ENCODE results near the gene CTIF. TPM values are rescaled to one million over a fixed set of nuclear protein-coding genes. Genes with fewer than 3 reads are reported as not detected.

The CTIF gene
- total and polyA plus RNA-seq, 2 experiments from 2014 or later: 22.1 to 27.9 TPM

- H3K4me2 ChIP-seq: no peak overlapping the region
- H3K4me3 ChIP-seq: no peak overlapping the region
- H3K4me1 ChIP-seq (ENCODE audit: insufficient read depth): no peaks in the 10 kb centered on the region
- TF ChIP-seq CTCF (IDR thresholded peaks at IDR 0.05; ENCODE audit: poor library complexity): no peak
- no peak for TF ChIP-seq EZH2 (IDR thresholded peaks at IDR 0.05; ENCODE audit: borderline replicate concordance)
- TF ChIP-seq EZH2phosphoT487 (IDR thresholded peaks at IDR 0.05; ENCODE audit: low read depth, severe bottlenecking, unreplicated experiment): no peak
- no peaks in the 10 kb centered on the region for H3K36me3 ChIP-seq (replicated peaks; ENCODE audit: insufficient read depth, low read depth)
- H2AFZ ChIP-seq: no peak overlapping the region
- no peaks in the 10 kb centered on the region for H3K9me3 ChIP-seq (ENCODE audit: low read depth)
- no peaks in the 10 kb centered on the region for H3K27me3 ChIP-seq
- peaks cover 12% of the 10 kb centered on the region for H4K20me1 ChIP-seq (ENCODE audit: insufficient read depth, poor library complexity, severe bottlenecking)
- H3K79me2 ChIP-seq: peaks cover 16% of the 10 kb centered on the region
- no peak overlapping the region for H3K27ac ChIP-seq
- 80% methylated on average over 3 of the region's 3 CpGs for WGBS (ENCODE audit: low lambda C conversion rate, missing lambda C conversion rate)
- no peak for DNase-seq (ENCODE audit: low spot score)
- H3K9me2 ChIP-seq (replicated peaks; ENCODE audit: insufficient read depth): no peaks in the 10 kb centered on the region
Measured at GRCh38 chr18:48619016-48619415, 80.2 kb downstream of the CTIF start.

- Histone ChIP-seq H3K4me3 (no peak overlapping the region), H3K27ac (no peak overlapping the region), H3K36me3 (replicated peaks; ENCODE audit: insufficient read depth, low read depth) (no peaks in the 10 kb centered on the region), H3K27me3 (no peaks in the 10 kb centered on the region), H3K4me1 (ENCODE audit: insufficient read depth) (no peaks in the 10 kb centered on the region), H3K79me2 (peaks cover 11% of the 10 kb centered on the region), H3K9me2 (replicated peaks; ENCODE audit: insufficient read depth) (no peaks in the 10 kb centered on the region), H2AFZ (no peak overlapping the region), H3K9me3 (ENCODE audit: low read depth) (no peaks in the 10 kb centered on the region), H4K20me1 (ENCODE audit: insufficient read depth, poor library complexity, severe bottlenecking) (peaks cover 9% of the 10 kb centered on the region), H3K4me2 (no peak overlapping the region)
- TF ChIP-seq EZH2 (IDR thresholded peaks at IDR 0.05; ENCODE audit: borderline replicate concordance) (no peak), CTCF (IDR thresholded peaks at IDR 0.05; ENCODE audit: poor library complexity) (no peak), EZH2phosphoT487 (IDR thresholded peaks at IDR 0.05; ENCODE audit: low read depth, severe bottlenecking, unreplicated experiment) (no peak)
- DNase-seq (ENCODE audit: low spot score): no peak
- WGBS (ENCODE audit: low lambda C conversion rate, missing lambda C conversion rate): 98% methylated on average over 16 of the region's 16 CpGs
Measured at GRCh38 chr18:48619501-48619900, 80.7 kb downstream of the CTIF start.

GRCh38 chr18:48620071-48620470 lies 81.2 kb downstream of the CTIF start:
- H4K20me1 ChIP-seq (ENCODE audit: insufficient read depth, poor library complexity, severe bottlenecking): peaks cover 9% of the 10 kb centered on the region
- H3K9me3 ChIP-seq (ENCODE audit: low read depth): no peaks in the 10 kb centered on the region
- no peak overlapping the region for H3K4me2 ChIP-seq
- H3K4me1 ChIP-seq (ENCODE audit: insufficient read depth): no peaks in the 10 kb centered on the region
- H3K36me3 ChIP-seq (replicated peaks; ENCODE audit: insufficient read depth, low read depth): no peaks in the 10 kb centered on the region
- TF ChIP-seq CTCF (IDR thresholded peaks at IDR 0.05; ENCODE audit: poor library complexity) (no peak), EZH2phosphoT487 (IDR thresholded peaks at IDR 0.05; ENCODE audit: low read depth, severe bottlenecking, unreplicated experiment) (no peak), EZH2 (IDR thresholded peaks at IDR 0.05; ENCODE audit: borderline replicate concordance) (no peak)
- no peak overlapping the region for H3K4me3 ChIP-seq
- H3K27me3 ChIP-seq: no peaks in the 10 kb centered on the region
- H3K27ac ChIP-seq: no peak overlapping the region
- peaks cover 7% of the 10 kb centered on the region for H3K79me2 ChIP-seq
- DNase-seq (ENCODE audit: low spot score): no peak
- H3K9me2 ChIP-seq (replicated peaks; ENCODE audit: insufficient read depth): no peaks in the 10 kb centered on the region
- WGBS (ENCODE audit: low lambda C conversion rate, missing lambda C conversion rate): 99% methylated on average over 3 of the region's 3 CpGs
- H2AFZ ChIP-seq: no peak overlapping the region

GRCh38 chr18:48621240-48621639 lies 82.4 kb downstream of the CTIF start:
- 80% methylated on average over 8 of the region's 8 CpGs for WGBS (ENCODE audit: low lambda C conversion rate, missing lambda C conversion rate)
- no peak overlapping the region for H3K4me2 ChIP-seq
- no peak for TF ChIP-seq EZH2phosphoT487 (IDR thresholded peaks at IDR 0.05; ENCODE audit: low read depth, severe bottlenecking, unreplicated experiment)
- no peak for TF ChIP-seq CTCF (IDR thresholded peaks at IDR 0.05; ENCODE audit: poor library complexity)
- no peak for TF ChIP-seq EZH2 (IDR thresholded peaks at IDR 0.05; ENCODE audit: borderline replicate concordance)
- H3K9me2 ChIP-seq (replicated peaks; ENCODE audit: insufficient read depth): no peaks in the 10 kb centered on the region
- H4K20me1 ChIP-seq (ENCODE audit: insufficient read depth, poor library complexity, severe bottlenecking): peaks cover 9% of the 10 kb centered on the region
- DNase-seq (ENCODE audit: low spot score): peak; percentile 38
- H3K9me3 ChIP-seq (ENCODE audit: low read depth): no peaks in the 10 kb centered on the region
- no peaks in the 10 kb centered on the region for H3K27me3 ChIP-seq
- H3K27ac ChIP-seq: no peak overlapping the region
- H3K79me2 ChIP-seq: peaks cover 6% of the 10 kb centered on the region
- no peaks in the 10 kb centered on the region for H3K4me1 ChIP-seq (ENCODE audit: insufficient read depth)
- H3K4me3 ChIP-seq: no peak overlapping the region
- H2AFZ ChIP-seq: no peak overlapping the region
- H3K36me3 ChIP-seq (replicated peaks; ENCODE audit: insufficient read depth, low read depth): no peaks in the 10 kb centered on the region

All from hepatocyte (in vitro differentiated cells).